Kidney capillary endothelial cell (primary cell): ENCODE measurements around the gene ERN1.
"Not testable (repeated sequence)": the region's sequence is repeated elsewhere in the genome, so short reads cannot be mapped to it uniquely, and the experiment has no call there.

Experiments
- DNase-seq: peaks from one replicate; pipeline ENCODE4 v3.0.0-alpha.2; 2018; ENCODE audit warnings: low spot score

Gene ERN1

DNA sequence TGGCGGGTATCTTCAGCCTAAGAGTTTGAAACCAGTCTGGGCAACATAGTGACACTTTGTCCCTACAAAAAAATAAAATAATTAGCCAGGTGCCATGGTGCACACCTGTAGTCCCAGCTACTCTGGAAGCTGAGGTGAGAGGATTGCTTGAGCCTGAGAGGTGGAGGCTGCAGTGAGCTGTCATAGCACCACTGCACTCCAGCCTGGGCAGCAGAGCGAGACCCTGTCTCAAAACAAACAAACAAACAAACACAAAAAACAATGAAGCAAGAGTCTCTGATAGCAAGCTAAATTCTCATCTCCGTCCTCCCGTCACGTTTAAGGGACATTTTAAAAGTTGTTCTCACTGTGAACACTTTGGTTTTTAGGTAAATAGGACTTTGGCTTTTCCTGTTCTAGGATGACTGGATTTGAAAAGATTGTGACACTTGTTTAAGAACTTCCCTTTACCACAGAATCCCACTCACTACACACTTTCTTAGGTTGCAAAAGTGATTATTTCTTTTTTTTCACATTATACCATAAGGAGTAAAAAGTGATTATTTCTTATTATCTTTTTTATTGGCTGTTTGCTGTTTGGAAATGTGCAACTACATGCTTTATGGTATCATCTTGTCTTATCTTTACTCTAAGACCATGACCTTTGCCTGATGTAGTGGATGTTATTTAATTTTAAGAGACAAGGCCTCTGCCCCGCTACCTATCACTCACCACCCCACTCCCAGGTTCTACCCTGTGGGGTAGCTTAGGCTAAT, 4.4 kb upstream of the ERN1 start:
- no peak for DNase-seq

DNA sequence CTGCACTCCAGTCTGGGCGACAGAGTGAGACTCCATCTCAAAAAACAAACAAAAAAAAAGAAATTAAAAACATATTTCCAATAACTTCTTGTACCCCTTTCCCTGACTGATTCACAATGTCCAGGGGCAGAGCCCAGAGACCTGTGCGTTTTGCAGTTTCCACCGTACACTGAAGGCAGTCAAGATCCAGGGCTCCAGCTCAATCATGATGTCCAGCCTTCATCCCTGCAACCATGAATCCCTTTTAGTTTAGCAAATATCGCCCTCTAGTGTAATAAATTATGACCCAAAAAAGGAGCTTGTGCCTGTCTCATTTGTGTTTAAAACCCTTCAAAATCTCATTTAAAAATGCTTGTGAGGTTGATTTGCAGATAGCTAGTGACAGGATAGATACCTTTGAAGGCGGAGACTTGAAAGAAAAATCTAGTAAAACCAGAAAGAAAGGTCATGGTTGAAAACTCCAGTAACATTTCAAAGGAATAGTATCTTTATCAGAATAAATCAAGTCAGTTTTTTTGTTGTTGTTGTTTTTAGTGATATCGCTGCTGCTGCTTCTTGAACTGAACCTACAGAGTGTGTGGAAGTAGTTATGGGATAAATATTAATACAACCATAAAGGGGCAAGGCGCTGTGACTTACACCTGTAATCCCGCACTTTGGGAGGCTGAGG, 3.7 kb upstream of the ERN1 start:
- peak; percentile 75 for DNase-seq

DNA sequence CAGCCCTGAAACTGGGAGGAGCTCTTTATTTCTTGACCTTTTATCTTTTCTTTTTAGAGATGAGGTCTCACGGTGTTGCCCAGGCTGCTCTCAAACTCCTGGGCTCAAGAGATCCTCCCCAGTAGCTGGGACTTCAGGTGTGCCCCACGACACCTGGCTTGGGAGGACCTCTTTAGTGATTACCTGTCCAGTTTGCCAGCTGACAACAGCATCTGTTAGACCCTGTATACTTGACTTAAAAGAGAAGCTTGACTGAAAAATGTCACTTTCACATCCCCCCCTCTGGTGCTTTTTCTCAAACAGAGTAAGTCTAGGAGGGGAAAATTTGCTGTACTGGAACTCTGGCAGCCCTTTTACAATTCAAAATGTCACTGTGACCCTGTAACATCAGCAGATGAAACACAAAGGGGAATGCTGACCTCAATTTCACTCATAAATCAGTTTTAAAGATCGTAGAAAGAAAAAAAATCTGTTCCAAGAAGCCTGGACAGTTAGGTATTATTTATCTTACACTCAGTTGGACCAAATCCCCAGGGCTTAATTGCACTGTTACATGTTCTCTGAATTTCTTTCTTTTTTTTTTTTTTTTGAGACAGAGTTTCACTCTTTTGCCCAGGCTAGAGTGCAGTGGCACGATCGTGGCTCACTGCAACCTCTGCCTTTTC, 1.8 kb upstream of the ERN1 start:
- no peak for DNase-seq

DNA sequence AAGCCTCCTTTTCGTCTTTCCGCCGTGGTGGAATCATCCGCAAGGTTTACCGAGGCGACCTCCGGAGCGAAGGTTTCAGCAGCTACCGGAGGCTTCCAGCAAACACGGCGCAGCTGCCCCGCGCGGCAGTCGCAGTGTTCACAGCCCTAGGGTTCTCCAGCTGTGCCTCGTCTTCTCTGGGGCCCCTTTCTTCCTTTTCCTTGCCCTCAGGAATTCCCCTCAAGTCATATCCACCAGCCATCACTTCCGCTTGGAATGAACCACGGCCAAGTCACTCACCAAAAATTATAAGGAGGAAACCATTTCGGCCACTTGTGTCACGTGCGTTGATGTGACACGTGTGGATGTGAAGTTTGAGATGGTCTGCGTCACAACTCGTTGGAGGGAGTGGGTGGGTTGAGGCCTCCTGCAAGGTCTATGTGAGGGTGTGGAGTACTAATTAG, 636 bp upstream of the ERN1 start:
- peak; percentile 80 for DNase-seq

DNA sequence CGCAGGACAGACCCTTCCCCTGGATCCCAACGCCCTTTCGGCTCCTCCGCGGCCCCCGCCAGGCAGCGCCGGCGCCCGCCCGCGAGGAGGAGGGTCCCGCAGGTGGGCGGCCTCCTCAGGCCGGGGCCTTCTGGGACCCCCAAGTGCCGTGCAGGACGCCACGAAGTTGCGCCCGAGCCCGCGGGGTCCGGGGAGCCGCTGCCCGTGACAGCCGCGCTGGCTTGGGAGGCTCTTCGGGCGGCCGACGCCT, 504 bp downstream of the ERN1 start:
- DNase-seq = no peak

DNA sequence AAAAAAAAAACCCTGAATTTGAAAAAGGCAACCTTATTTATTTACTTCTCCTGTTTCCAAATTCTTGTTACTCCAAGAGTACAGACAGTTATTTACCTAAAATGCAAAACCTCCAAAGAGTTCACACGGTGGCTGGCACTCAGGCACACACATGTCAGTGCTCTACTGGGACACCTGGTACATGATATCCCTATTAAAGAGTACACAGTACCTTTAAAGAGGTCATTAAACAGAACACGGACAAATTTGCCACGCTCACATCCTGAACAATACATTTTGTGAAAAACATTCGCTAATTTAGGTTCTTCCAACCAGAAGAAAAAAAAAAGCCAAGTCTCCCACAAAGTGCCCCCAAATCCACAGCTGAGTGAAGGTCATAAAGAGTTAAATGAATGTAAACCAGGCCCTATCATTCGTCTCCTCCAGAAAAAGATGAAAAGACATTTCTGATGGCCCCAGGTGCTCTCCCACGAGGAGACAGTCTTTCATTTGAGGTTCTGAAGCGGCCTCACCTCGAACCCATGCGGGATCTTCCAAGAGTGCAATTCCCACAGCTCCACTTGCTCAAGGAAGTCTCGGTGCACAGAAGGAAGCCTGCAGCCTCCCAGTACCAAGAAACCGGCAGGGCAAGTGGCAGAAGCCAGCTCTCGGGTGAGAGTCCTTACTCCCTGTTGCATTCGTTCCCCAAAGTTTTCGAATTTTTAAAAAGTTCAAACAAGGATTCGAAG, 993 bp downstream of the ERN1 start:
- no peak for DNase-seq

DNA sequence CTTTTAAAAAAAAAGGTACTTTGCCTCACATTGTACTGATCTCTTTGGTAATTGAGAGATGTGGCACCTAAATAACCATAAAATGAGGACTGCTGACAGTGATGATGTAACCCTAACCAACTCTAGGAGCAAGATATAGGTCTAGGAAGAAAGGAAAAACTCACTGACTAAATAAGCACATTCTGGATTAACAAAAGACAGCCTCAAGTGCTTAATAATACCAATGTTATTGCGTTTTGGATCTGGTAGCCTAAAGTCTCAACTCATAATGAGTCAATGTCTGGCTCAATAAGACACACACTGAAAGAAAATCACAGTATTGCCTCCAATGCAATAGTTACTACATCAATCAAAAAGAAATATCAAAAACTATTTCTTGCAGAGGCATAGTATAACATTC, 3.0 kb downstream of the ERN1 start:
- no peak for DNase-seq

DNA sequence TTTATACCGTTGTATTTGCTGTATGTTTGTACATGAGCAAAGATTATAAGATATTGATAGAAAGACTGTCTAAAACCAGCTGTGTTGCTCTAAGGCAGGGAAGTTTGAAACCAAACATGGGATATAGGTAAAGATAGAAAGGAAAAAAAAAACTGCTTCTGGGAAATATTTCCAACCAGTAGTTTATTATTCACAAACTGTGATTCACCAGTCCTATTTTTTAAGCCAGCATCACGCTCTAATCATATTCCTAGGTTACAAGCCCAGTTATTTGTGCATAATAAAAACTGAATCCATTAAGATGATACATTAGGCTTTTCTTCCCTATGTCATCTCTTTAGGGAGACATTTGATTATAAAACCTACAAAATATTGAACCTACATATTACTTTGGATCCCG, 4.0 kb downstream of the ERN1 start:
- no peak for DNase-seq

DNA sequence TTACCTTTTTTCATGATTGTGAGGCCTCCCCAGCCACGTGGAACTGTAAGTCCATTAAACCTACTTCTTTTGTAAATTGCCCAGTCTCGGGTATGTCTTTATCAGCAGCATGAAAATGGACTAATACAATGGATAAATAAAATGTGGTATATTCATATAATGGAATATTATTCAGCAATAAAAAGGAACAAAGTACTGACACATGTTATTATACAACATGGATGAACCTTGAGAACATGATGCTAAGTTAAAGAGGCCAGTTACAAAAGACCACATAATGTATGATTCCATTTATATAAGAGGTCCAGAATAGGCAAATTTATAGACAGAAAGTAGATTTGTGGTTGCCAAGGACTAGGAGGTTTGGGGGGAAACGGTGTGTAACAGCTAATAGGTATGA, 5.3 kb downstream of the ERN1 start:
- no peak for DNase-seq

DNA sequence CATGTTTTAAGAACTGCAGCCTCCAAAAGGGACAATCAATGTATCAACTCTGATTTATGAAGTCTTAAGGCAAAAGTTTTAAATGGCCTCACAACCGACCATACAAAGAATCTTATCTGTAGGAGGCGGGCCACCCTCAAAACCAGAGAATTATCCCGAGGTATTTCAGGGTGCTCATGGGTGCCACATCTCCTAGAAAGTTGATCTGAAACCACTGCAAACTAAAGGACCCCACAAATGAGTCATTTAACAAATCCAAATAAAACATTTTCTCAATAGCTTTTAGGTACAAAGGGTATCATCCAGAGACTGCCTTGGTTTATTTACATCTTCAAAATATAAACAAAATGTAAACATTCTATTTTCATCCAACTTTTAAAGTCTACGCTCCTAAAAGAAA, 6.8 kb downstream of the ERN1 start:
- DNase-seq = no peak

DNA sequence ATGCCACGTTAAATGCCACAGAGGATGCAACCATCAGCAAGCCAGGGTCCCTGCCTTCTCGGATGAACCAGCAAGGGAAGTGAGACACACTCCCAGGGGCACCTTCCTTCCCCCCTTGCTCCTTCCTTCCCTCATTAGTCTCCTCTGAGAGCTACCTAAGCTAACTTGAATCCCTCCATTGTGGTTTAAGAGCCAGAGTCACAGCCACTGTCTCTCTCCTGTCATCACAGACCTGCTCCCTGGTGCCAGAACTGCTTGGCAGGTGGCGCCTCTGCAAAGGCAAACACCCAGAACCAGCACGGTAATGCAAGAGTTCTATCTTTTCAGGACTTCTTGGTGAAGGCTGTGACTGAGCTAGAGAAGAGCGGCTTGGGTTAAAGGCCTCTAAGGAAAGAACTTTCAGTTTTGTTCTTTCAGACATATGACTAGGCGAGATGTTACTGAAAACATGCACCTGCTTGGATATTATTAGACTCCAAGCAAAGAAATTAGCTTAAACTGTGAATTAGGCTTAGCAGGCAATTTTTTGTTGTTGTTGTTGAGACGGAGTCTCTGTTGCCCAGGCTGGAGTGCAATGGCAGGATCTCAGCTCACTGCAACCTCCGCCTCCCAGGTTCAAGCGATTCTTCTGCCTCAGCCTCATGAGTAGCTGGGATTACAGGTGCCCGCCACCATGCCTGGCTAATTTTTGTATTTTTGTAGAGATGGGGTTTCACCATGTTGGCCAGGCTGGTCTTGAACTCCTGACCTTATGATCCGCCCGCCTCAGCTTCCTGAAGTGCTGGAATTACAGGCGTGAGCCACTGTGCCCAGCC, 8.8 kb downstream of the ERN1 start:
- DNase-seq = not testable (repeated sequence)

DNA sequence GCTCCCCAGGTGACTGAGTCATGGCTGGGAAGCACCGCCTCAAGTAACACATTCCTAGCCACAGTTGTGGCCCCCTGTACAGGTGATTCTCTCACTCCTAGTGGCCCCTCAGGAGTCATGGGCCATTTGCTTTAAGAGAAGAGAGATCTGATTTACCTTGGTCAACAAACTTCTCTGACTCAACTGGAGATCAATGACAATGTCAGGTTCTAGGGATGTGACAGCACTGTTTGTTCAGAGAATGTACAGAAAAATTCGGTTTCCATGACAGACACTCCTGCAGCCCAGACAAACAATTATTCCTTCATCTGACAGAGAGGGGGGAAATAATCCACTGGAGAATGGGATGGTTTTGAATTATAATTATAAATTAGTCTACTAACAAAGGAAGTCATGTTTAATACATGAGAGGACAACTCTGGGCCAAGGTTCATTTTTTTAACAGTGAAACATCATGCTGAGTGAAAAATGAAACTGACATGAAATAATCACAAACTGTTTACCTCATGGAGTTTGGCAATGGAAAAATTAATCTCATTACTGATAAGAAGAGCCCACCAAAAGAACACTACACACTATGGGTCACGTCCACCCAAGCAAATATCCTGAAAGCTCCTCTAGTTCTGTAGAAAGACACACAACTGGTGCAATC, 9.7 kb downstream of the ERN1 start:
- DNase-seq = no peak

DNA sequence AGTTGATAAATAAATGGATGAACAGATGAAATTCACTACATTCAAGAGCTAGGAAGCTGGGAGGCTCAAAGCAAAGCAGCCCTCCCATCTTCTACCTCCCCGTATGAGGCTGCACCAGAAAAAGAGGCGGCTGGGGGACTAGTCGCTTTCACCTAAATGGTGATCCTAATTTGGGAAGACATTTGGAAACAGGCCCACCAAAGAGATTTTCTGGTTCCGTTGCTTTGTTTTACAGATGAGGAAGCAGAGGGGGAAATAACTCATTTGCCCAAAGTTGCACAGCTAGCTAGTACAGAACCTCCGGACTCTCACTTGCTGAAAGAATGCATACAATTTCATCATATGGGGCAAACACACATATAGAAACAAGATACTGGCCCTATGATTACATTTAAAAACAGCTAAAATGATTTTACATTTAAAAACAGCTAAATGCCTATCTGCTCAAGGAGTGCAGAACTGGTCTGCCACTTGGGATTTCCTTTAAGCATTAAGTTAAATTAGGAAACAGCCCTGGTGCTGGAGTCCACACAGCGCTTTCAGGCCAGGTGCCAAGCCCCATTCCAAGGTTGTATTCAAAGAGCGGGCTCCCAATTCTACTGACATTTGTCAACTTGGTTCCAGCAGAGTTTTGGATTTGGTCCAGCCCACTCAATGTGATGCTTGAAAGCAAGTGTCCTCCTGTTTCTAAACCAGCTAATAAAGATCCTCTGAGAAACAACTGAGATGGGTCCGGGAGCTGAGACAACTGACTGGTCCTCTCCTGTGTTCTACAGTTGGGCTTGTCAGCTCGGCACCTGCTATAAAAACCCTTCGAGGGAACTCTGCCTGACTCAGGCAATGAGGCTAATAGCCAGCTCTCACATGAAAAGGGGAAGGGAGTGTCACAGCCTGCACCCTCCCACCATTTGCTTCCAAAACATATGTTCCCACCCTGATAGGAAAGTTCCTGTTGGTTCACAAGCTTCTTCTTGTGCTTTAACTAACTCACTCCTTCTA, 11.7 kb downstream of the ERN1 start:
- no peak for DNase-seq

DNA sequence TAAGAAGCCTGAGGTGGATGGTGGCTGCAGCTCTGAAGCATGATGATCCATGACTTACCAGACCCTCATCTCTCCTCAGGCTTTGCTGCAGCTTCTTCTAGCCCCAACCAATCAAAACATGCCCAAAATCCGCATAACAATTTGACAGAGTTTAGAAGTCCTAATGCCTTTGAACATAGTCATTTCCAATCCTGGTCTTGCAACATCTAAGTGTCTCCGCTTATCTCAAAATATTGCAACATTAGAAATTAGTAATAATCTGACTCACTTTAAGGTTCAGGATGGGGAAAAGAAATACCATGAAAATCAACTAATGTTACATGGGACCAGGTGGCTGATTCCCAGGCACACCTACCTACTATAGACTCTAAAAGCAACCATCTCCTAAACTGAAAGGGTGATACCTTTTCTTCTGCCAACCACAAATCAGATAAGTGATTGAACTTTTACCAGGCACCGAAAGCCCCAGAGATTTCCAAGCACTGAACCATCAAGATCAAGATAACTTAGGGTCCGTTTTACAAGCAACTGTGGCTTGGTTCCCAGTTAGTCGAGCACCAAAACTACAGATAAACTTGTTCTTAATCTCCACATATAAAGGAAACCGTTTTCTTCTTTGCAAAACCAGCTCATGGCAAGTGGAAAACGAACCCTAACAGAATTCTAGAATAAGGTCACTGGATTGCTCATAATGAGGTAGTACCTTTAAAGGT, 14.0 kb downstream of the ERN1 start:
- no peak for DNase-seq

DNA sequence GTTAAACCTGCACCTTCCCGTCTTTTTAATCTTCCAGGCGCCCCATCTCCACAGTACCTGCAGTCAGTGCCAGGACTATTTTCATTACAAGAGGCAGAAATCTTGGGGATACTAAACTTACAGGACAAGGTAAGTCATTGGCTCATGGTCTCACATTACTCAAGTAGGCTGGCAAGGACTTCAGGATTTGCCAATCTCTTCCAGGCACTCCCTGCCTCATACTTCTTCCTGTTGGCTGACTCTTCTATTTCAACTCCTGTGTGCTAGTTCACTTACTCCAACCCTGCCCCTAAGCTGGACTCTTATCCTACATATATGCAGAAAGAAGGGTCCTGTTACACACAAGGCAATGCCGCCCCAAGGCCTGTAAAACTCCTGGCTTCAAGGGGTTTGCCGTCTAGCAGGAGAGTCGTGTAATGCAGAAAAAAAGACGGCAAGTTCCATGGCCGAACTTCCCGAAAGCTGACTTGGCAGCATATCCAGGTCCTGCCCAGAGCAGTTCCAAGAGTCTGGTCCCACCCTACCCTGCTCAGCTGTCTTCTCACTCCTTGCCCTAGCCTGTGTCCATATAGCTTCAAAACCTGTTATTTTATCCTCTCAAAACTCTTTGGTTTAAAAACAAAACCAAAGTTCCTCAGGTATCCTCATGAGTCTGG, 14.8 kb downstream of the ERN1 start:
- no peak for DNase-seq

DNA sequence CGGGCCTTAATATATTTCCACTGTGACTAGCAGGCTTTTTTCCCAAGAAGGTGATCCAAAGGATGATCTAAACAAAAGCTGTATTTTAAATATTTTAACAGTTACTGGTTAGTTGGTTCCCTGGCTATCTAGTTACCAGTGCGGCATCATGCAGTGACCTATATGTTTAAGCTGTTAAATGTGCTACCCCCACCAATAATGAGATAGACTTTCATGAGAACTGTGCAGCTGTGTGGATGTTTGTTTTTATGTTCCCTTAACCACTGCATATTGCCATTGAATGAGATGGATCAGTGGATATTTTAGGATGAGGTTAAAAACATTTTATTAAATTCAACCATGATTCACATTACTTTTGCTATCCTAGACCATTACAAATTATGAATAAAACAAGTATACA, 16.9 kb downstream of the ERN1 start:
- DNase-seq = no peak

DNA sequence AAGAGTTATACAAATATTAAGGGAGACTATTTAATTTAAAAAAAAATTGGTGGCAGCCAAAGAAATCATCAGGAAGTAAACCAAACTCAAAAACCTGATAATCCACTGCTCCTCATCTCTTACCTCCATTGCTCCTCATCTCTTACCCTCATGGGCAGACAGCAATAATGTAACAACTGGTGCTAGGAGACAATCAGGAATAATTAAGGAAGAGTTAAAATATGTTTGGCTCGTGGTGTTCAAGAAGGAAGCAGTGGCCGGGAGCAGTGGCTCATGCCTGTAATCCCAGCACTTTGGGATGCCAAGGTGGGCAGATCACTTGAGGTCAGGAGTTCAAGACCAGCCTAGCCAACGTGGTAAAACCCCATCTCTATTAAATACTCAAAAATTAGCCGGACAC, 18.1 kb downstream of the ERN1 start:
- DNase-seq = no peak

DNA sequence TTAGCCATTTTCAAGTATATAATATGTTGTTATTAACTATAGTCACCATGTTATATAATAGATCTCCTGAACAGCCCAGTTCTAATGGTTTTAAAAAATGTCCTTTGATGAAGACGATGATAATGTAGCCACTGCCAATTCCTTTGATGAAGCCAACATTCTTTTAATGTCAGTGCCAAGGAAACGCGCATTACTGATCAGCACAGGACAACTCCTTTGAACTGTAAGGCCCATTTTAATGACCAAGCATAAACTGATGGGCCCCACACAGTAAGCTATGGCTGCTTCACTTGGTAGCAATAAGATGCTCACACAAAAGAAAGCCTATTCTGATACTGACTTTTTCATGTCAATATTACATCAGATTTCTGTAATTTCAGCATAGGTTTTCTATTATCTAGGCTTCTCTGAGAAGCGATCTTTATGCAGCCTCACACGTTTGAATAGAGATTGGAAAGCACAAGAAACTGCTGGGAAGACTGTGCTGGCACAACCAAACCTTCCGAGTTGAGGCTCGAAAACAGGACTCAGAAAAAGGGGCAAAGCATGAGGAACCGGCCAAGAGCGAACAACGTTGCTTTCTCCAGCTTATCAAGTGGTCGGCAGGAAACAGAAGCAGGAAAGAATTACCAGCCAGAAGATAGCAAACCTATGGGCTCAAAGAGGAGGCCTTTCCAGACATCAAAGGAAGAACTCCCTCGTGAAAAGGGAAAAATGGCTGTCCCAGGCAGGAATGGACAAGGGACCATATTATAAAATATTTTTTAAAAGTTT, 19.4 kb downstream of the ERN1 start:
- no peak for DNase-seq
